HepG2 (cell line): Measurements from ENCODE around the gene WNT5B. TPM values are rescaled to one million over a fixed set of nuclear protein-coding genes. Genes with fewer than 3 reads are reported as not detected.

ENCODE experiments used
- CBX1 ChIP-seq: IDR thresholded peaks from one replicate; pipeline ENCODE4 v1.6.1; 2016; ENCODE audit warnings: antibody characterized with exemption, low read depth
- CEBPB ChIP-seq: IDR thresholded peaks from 2 replicates; pipeline ENCODE4 v1.6.1; 2011; ENCODE audit warnings: low read depth, low read length, improper control_type of control experiment, borderline replicate concordance
- HMG20B ChIP-seq: conservative IDR thresholded peaks from 2 replicates; pipeline ENCODE4 v1.6.1; 2016; ENCODE audit warnings: missing genetic modification reagents, missing compliant biosample characterization
- HNRNPH1 ChIP-seq: fragments of 200-400 bp; formaldehyde crosslinking; optimal IDR thresholded peaks from 2 replicates; pipeline ENCODE3; 2017; ENCODE audit warnings: mild to moderate bottlenecking, low read depth, low read length
- HNRNPLL ChIP-seq: fragments of 200-400 bp; formaldehyde crosslinking; IDR thresholded peaks from 2 replicates; pipeline ENCODE4 v1.6.1; 2017; ENCODE audit warnings: mild to moderate bottlenecking, low read depth, low read length; ENCODE audit not compliant: poor library complexity, severe bottlenecking
- KMT2B ChIP-seq: IDR thresholded peaks from 2 replicates; pipeline ENCODE4 v1.6.1; 2016; ENCODE audit warnings: missing genetic modification reagents, missing compliant biosample characterization
- NFE2L2 ChIP-seq: fragments of 150-350 bp; IDR thresholded peaks from 2 replicates; pipeline ENCODE4 v1.6.1; 2014; ENCODE audit warnings: low read length
- PHF21A ChIP-seq: sonication (generic); formaldehyde crosslinking; IDR thresholded peaks from 2 replicates; pipeline ENCODE4 v1.5.0; 2020; ENCODE audit warnings: mild to moderate bottlenecking, missing genetic modification reagents
- PLRG1 ChIP-seq: fragments of 450-650 bp; conservative IDR thresholded peaks from 2 replicates; pipeline ENCODE4 v1.6.1; 2016
- RELA ChIP-seq: sonication (generic); formaldehyde crosslinking; IDR thresholded peaks from 2 replicates; pipeline ENCODE4 v1.4.0; 2020; ENCODE audit warnings: missing genetic modification reagents
- RORA ChIP-seq: sonication (generic); formaldehyde crosslinking; IDR thresholded peaks from 2 replicates; pipeline ENCODE4 v1.5.0; 2020; ENCODE audit warnings: mild to moderate bottlenecking, missing genetic modification reagents, moderate library complexity
- SMYD3 ChIP-seq: sonication (generic); formaldehyde crosslinking; IDR thresholded peaks from 2 replicates; pipeline ENCODE4 v1.8.1; 2023; ENCODE audit warnings: mild to moderate bottlenecking, missing genetic modification reagents
- ZBTB1 ChIP-seq: sonication (generic); formaldehyde crosslinking; IDR thresholded peaks from 2 replicates; pipeline ENCODE4 v1.4.0; 2020; ENCODE audit warnings: missing genetic modification reagents, borderline replicate concordance
- ZBTB42 ChIP-seq: sonication (generic); formaldehyde crosslinking; IDR thresholded peaks from 2 replicates; pipeline ENCODE4 v1.5.0; 2020; ENCODE audit warnings: mild to moderate bottlenecking, missing genetic modification reagents
- ZFP90 ChIP-seq: sonication (generic); formaldehyde crosslinking; IDR thresholded peaks from 2 replicates; pipeline ENCODE4 v1.8.0; 2022; ENCODE audit warnings: missing genetic modification reagents, mild to moderate bottlenecking, inconsistent platforms, borderline replicate concordance
- ZNF260 ChIP-seq: sonication (generic); formaldehyde crosslinking; IDR thresholded peaks from 2 replicates; pipeline ENCODE4 v1.4.0; 2020; ENCODE audit warnings: missing genetic modification reagents, low read depth, mild to moderate bottlenecking, borderline replicate concordance
- ZNF441 ChIP-seq: sonication (generic); formaldehyde crosslinking; IDR thresholded peaks from 2 replicates; pipeline ENCODE4 v1.7.0; 2021; ENCODE audit warnings: missing genetic modification reagents, borderline replicate concordance
- ZNF563 ChIP-seq: sonication (generic); formaldehyde crosslinking; IDR thresholded peaks from 2 replicates; pipeline ENCODE4 v1.8.0; 2022; ENCODE audit warnings: mild to moderate bottlenecking, moderate library complexity, missing genetic modification reagents
- ZNF605 ChIP-seq: sonication (generic); formaldehyde crosslinking; IDR thresholded peaks from 2 replicates; pipeline ENCODE4 v1.8.0; 2022; ENCODE audit warnings: mild to moderate bottlenecking, missing genetic modification reagents
- ZNF660 ChIP-seq: sonication (generic); formaldehyde crosslinking; IDR thresholded peaks from 2 replicates; pipeline ENCODE4 v1.5.1; 2020; ENCODE audit warnings: mild to moderate bottlenecking, low read depth, missing genetic modification reagents, borderline replicate concordance
- ZNF737 ChIP-seq: sonication (generic); formaldehyde crosslinking; IDR thresholded peaks from 2 replicates; pipeline ENCODE4 v1.5.0; 2020; ENCODE audit warnings: missing genetic modification reagents, mild to moderate bottlenecking, borderline replicate concordance
- polyA plus RNA-seq, 8 experiments: library from polyadenylated mRNA; depleted of rRNA in 3 of 8; stranded (reverse) in 7 of 8; unstranded in 1 of 8; fragments of >200 nt; fragmentation: Illumina TruSeq in 4 of 8; extraction: Trizol in 4 of 8; gene quantifications; 2 replicates each; pipeline versions ENCODE4 v1.2.1 to v1.2.3, GENCODE V29; 2011 to 2016; ENCODE audit warnings: low read depth in 4 of 8, missing spikeins in 1 of 8, mixed read lengths in 1 of 8; ENCODE audit not compliant: insufficient read depth in 1 of 8
- total RNA-seq, 5 experiments: library from RNA; depleted of rRNA; stranded (reverse); fragments of >200 nt; fragmentation: Illumina TruSeq; extraction: Trizol; gene quantifications; 2 replicates each; pipeline ENCODE4 v1.2.3, GENCODE V29; 2016; ENCODE audit warnings: low read depth in 1 of 5
- TF ChIP-seq, protein P1 (sequence below): sonication (generic); formaldehyde crosslinking; conservative IDR thresholded peaks from 2 replicates; pipeline ENCODE4 v1.4.0; 2020; ENCODE audit warnings: mild to moderate bottlenecking, missing genetic modification reagents, moderate library complexity
- TF ChIP-seq, protein P2 (sequence below): sonication (generic); formaldehyde crosslinking; IDR thresholded peaks from 2 replicates; pipeline ENCODE4 v1.4.0; 2020; ENCODE audit warnings: mild to moderate bottlenecking, missing genetic modification reagents
- TF ChIP-seq, protein P3 (sequence below): sonication (generic); formaldehyde crosslinking; IDR thresholded peaks from 2 replicates; pipeline ENCODE4 v1.8.1; 2023; ENCODE audit warnings: mild to moderate bottlenecking, moderate library complexity, missing genetic modification reagents

The WNT5B gene
- total and polyA plus RNA-seq, 2 of the 13 experiments (the other 11 are each of a cell fraction or from before 2014, with no cell fraction given): 0.04 TPM; not detected in 1

DNA sequence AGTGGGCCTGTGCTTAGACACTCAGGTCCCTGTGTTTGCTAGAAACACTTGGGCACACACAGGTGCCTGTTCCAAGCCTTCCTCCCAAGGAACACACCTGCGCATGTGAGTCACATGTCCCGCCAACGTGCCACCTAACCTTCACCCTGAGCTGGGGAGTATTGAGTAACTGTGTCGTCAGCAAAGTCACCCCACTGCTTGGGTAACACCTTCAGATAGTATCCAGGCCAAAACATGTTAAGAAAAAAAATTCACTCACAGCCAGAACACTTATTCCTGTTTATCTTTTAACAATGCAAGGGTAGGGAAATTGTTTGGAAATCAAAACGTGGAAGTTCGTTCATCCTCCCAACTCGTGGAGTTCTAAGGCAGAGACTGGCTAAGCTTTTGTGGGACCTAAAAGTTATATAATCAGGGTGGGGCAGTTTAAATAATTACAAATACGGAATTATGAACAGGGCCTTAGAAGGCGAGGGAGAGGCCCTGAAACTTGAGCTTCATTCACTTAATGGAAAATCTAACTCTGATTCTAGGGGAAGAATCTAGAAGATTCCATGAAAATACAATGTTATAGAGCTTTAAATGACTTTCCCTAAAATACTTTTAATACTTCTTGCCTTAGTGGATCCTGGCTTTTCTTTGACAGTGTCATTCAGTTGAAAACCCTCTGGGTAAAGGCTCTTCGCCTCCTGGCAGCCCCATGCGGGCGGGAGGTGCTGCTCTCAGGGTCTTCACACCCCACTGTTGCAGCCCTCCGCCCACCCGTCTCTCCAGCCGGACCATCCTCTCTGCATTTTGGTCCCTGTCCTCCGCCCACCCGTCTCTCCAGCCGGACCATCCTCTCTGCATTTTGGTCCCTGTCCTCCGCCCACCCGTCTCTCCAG is 31.5 kb downstream of the WNT5B start (continued):
- TF ChIP-seq, protein P1, sequence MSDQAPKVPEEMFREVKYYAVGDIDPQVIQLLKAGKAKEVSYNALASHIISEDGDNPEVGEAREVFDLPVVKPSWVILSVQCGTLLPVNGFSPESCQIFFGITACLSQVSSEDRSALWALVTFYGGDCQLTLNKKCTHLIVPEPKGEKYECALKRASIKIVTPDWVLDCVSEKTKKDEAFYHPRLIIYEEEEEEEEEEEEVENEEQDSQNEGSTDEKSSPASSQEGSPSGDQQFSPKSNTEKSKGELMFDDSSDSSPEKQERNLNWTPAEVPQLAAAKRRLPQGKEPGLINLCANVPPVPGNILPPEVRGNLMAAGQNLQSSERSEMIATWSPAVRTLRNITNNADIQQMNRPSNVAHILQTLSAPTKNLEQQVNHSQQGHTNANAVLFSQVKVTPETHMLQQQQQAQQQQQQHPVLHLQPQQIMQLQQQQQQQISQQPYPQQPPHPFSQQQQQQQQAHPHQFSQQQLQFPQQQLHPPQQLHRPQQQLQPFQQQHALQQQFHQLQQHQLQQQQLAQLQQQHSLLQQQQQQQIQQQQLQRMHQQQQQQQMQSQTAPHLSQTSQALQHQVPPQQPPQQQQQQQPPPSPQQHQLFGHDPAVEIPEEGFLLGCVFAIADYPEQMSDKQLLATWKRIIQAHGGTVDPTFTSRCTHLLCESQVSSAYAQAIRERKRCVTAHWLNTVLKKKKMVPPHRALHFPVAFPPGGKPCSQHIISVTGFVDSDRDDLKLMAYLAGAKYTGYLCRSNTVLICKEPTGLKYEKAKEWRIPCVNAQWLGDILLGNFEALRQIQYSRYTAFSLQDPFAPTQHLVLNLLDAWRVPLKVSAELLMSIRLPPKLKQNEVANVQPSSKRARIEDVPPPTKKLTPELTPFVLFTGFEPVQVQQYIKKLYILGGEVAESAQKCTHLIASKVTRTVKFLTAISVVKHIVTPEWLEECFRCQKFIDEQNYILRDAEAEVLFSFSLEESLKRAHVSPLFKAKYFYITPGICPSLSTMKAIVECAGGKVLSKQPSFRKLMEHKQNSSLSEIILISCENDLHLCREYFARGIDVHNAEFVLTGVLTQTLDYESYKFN (CRISPR knock-in tag): peak; percentile 25; the same call in 1 of the 2 replicates
- TF ChIP-seq ZNF605 (no peak), ZFP90 (CRISPR knock-in tag) (no peak), CEBPB (peak; percentile 85; the same call in 1 of the 2 replicates), ZNF260 (CRISPR knock-in tag) (no peak), CBX1 (no peak), HNRNPH1 (no peak), PHF21A (no peak), ZBTB42 (no peak), PLRG1 (no peak), RELA (no peak), ZNF563 (no peak), KMT2B (CRISPR knock-in tag) (no peak), ZNF737 (no peak), SMYD3 (CRISPR knock-in tag) (no peak), ZNF660 (CRISPR knock-in tag) (no peak), ZBTB1 (CRISPR knock-in tag) (no peak), NFE2L2 (no peak), HMG20B (CRISPR knock-in tag) (no peak), HNRNPLL (no peak), ZNF441 (CRISPR knock-in tag) (0 out of 2 replicates have a peak, but pooled peaks have one; percentile 36), RORA (CRISPR knock-in tag) (no peak)
- TF ChIP-seq, protein P2, sequence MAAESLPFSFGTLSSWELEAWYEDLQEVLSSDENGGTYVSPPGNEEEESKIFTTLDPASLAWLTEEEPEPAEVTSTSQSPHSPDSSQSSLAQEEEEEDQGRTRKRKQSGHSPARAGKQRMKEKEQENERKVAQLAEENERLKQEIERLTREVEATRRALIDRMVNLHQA (CRISPR knock-in tag): no peak
- TF ChIP-seq, protein P3, sequence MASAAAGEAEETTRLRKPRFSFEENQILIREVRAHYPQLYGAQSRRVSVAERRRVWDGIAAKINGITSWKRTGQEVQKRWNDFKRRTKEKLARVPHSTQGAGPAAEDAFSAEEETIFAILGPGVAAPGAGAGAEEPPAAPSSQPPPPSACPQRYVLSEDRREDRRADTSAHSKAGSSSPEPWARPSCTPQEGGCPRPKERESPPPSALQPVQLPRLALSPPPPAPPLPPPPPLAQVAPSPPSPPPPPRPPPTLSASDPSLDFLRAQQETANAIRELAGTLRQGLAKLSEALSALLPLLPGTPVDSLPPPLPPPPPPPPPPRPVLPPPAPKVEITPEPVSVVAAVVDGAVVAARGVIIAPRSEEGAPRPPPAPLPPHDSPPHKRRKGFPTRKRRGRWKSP (CRISPR knock-in tag): no peak
